Erythroblast (primary cell): ENCODE results near the gene MAD1L1.

ENCODE experiments used
- DNase-seq, 2 experiments: peaks; one replicate each; lab custom pipeline; 2025; lab: John Stamatoyannopoulos, UW
- GATA1 ChIP-seq: IDR thresholded peaks from 2 replicates; pipeline ENCODE4 v1.6.1; 2011; ENCODE audit warnings: low read depth, mild to moderate bottlenecking, control low read depth, low read length, moderate library complexity
- POLR2A ChIP-seq: IDR thresholded peaks from 2 replicates; pipeline ENCODE4 v1.6.1; 2011; ENCODE audit warnings: mild to moderate bottlenecking, low read length

The MAD1L1 gene

GRCh38 chr7:2084331-2084730, 148.4 kb downstream of the MAD1L1 start:
- no peak for TF ChIP-seq GATA1
- TF ChIP-seq POLR2A: no peak
- DNase-seq: no peak

GRCh38 chr7:2083362-2083761, 149.4 kb downstream of the MAD1L1 start:
- TF ChIP-seq POLR2A (no peak), GATA1 (no peak)
- DNase-seq: no peak

GRCh38 chr7:2082139-2082998, 150.4 kb downstream of the MAD1L1 start:
- TF ChIP-seq GATA1 (no peak), POLR2A (no peak)
- DNase-seq: no peak

GRCh38 chr7:2081526-2082135, 151.1 kb downstream of the MAD1L1 start:
- TF ChIP-seq GATA1: no peak
- TF ChIP-seq POLR2A: no peak
- DNase-seq: no peak

GRCh38 chr7:2080477-2080876, 152.3 kb downstream of the MAD1L1 start:
- TF ChIP-seq POLR2A: no peak
- TF ChIP-seq GATA1: no peak
- DNase-seq: no peak

GRCh38 chr7:2080060-2080387, 152.7 kb downstream of the MAD1L1 start:
- TF ChIP-seq POLR2A (no peak), GATA1 (no peak)
- no peak for DNase-seq

GRCh38 chr7:2079332-2080059, 153.2 kb downstream of the MAD1L1 start:
- peak in 1 of 2 experiments; percentile 18 for DNase-seq
- TF ChIP-seq POLR2A: no peak

GRCh38 chr7:2078899-2079298, 153.8 kb downstream of the MAD1L1 start:
- DNase-seq: no peak

GRCh38 chr7:2076649-2077064, 156.1 kb downstream of the MAD1L1 start:
- no peak for DNase-seq
- TF ChIP-seq GATA1 (no peak), POLR2A (no peak)

More at GRCh38 chr7:2078899-2079298, 153.8 kb downstream of the MAD1L1 start:
- TF ChIP-seq POLR2A: no peak
- no peak for TF ChIP-seq GATA1

GRCh38 chr7:2075811-2076210, 156.9 kb downstream of the MAD1L1 start:
- TF ChIP-seq POLR2A (no peak), GATA1 (no peak)
- no peak for DNase-seq

- no peak for DNase-seq
- no peak for TF ChIP-seq GATA1
Observed at GRCh38 chr7:2074691-2075090, 158.1 kb downstream of the MAD1L1 start.

GRCh38 chr7:2072798-2073197, 159.9 kb downstream of the MAD1L1 start:
- TF ChIP-seq GATA1: no peak
- no peak for TF ChIP-seq POLR2A
- no peak for DNase-seq

- DNase-seq: no peak
- no peak for TF ChIP-seq POLR2A
- no peak for TF ChIP-seq GATA1
Observed at GRCh38 chr7:2072042-2072441, 160.7 kb downstream of the MAD1L1 start.

GRCh38 chr7:2071133-2071832, 161.5 kb downstream of the MAD1L1 start:
- TF ChIP-seq GATA1 (no peak), POLR2A (no peak)
- no peak for DNase-seq

- DNase-seq: no peak
- TF ChIP-seq POLR2A: no peak
- TF ChIP-seq GATA1: no peak
Observed at GRCh38 chr7:2070151-2070763, 162.5 kb downstream of the MAD1L1 start.
